Measurements from ENCODE around the gene RHBDF2. TPM values are rescaled to one million over a fixed set of nuclear protein-coding genes. Genes with fewer than 3 reads are reported as not detected.
"Not testable (repeated sequence)": the region's sequence is repeated elsewhere in the genome, so short reads cannot be mapped to it uniquely, and the experiment has no call there.

RHBDF2 gene
- total RNA-seq, 1 donor from 2014 or later: 12.3 TPM

GRCh38 chr17:76512366-76513305 is 11.4 kb upstream of the RHBDF2 start:
- Mint-ChIP-seq H3K4me3 (no peak overlapping the region), H3K27me3 (peaks cover 11% of the 10 kb centered on the region), H3K36me3 (no peaks in the 10 kb centered on the region), H3K27ac (no peak overlapping the region), H3K9me3 (no peaks in the 10 kb centered on the region), H3K4me1 (ENCODE audit: unreplicated experiment) (no peaks in the 10 kb centered on the region)
- no peak for TF ChIP-seq CTCF (conservative IDR thresholded peaks at IDR 0.05)
- DNase-seq (ENCODE audit: extremely low spot score, unreplicated experiment): no peak

- no peak for TF ChIP-seq CTCF (conservative IDR thresholded peaks at IDR 0.05)
- no peak overlapping the region for H3K4me3 Mint-ChIP-seq
- no peak for DNase-seq (ENCODE audit: extremely low spot score, unreplicated experiment)
- peaks cover 13% of the 10 kb centered on the region for H3K27me3 Mint-ChIP-seq
- no peaks in the 10 kb centered on the region for H3K36me3 Mint-ChIP-seq
- no peaks in the 10 kb centered on the region for H3K9me3 Mint-ChIP-seq
- no peaks in the 10 kb centered on the region for H3K4me1 Mint-ChIP-seq (ENCODE audit: unreplicated experiment)
- no peak overlapping the region for H3K27ac Mint-ChIP-seq
Measured at GRCh38 chr17:76511668-76512365, 10.6 kb upstream of the RHBDF2 start.

GRCh38 chr17:76510831-76511244 is 9.6 kb upstream of the RHBDF2 start:
- peaks cover 13% of the 10 kb centered on the region for H3K27me3 Mint-ChIP-seq
- no peak overlapping the region for H3K27ac Mint-ChIP-seq
- no peaks in the 10 kb centered on the region for H3K36me3 Mint-ChIP-seq
- DNase-seq (ENCODE audit: extremely low spot score, unreplicated experiment): no peak
- no peak overlapping the region for H3K4me3 Mint-ChIP-seq
- no peaks in the 10 kb centered on the region for H3K4me1 Mint-ChIP-seq (ENCODE audit: unreplicated experiment)
- no peaks in the 10 kb centered on the region for H3K9me3 Mint-ChIP-seq
- no peak for TF ChIP-seq CTCF (conservative IDR thresholded peaks at IDR 0.05)

GRCh38 chr17:76508472-76509063 is 7.3 kb upstream of the RHBDF2 start:
- H3K27ac Mint-ChIP-seq; H3K36me3 Mint-ChIP-seq; H3K4me1 Mint-ChIP-seq (ENCODE audit: unreplicated experiment); H3K4me3 Mint-ChIP-seq; DNase-seq (ENCODE audit: extremely low spot score, unreplicated experiment); H3K9me3 Mint-ChIP-seq: not testable (repeated sequence)
- H3K27me3 Mint-ChIP-seq: peaks cover 15% of the 10 kb centered on the region

- H3K27ac Mint-ChIP-seq: no peak overlapping the region
- peak; percentile 92 for DNase-seq (ENCODE audit: extremely low spot score, unreplicated experiment)
- H3K4me3 Mint-ChIP-seq: no peak overlapping the region
- H3K36me3 Mint-ChIP-seq: no peaks in the 10 kb centered on the region
- TF ChIP-seq CTCF (conservative IDR thresholded peaks at IDR 0.05): peak; percentile 98
- H3K9me3 Mint-ChIP-seq: no peaks in the 10 kb centered on the region
- H3K27me3 Mint-ChIP-seq: peaks cover 19% of the 10 kb centered on the region
- H3K4me1 Mint-ChIP-seq (ENCODE audit: unreplicated experiment): peaks cover 9% of the 10 kb centered on the region
Measured at GRCh38 chr17:76506408-76507345, 5.5 kb upstream of the RHBDF2 start.

Measured in type B pancreatic cell (in vitro differentiated cells).